CD4-positive, alpha-beta T cell (primary cell): ENCODE measurements around the gene MAU2. TPM values are rescaled to one million over a fixed set of nuclear protein-coding genes. Genes with fewer than 3 reads are reported as not detected.
"Not testable (repeated sequence)": the region's sequence is repeated elsewhere in the genome, so short reads cannot be mapped to it uniquely, and the experiment has no call there.

ENCODE experiments used
- ATAC-seq: fragments of 200-7000 bp; cut with Tn5 transposase; one replicate; pipeline ENCODE4 v1.10.0; 2022; ENCODE audit warnings: mild to moderate bottlenecking; ENCODE audit not compliant: poor library complexity
- CTCF ChIA-PET: fragments of 350-600 bp; sonication (Branson Sonifier 250); formaldehyde crosslinking; loops from one replicate; lab custom pipeline; 2021; ENCODE audit warnings: antibody characterized with exemption, inconsistent platforms; lab: Charles Lee
- POLR2A ChIA-PET: fragments of 350-600 bp; sonication (Branson Sonifier 250); formaldehyde crosslinking; loops from one replicate; lab custom pipeline; 2021; ENCODE audit warnings: antibody characterized with exemption, inconsistent platforms; lab: Charles Lee
- DNase-seq, 14 experiments: peaks; one replicate each; pipeline ENCODE4 v3.0.0-alpha.2; 2013 to 2020; ENCODE audit warnings: mixed read lengths in 2 of 14
- H3K27ac ChIP-seq, 2 donors: one replicate each; pipeline versions ENCODE4 v1.5.1 to v1.7.0; 2013; ENCODE audit warnings: low read length in 2 of 2, low read depth in 1 of 2, mild to moderate bottlenecking in 1 of 2
- H3K27me3 ChIP-seq, 2 experiments: 1 replicate in 1 of 2; 2 replicates in 1 of 2; pipeline versions ENCODE4 v1.6.1 to v1.7.0; 2013; ENCODE audit warnings: low read length in 2 of 2, control low read depth in 1 of 2, mild to moderate bottlenecking in 1 of 2, moderate library complexity in 1 of 2; ENCODE audit not compliant: insufficient read depth in 2 of 2, control insufficient read depth in 1 of 2
- H3K36me3 ChIP-seq: one replicate; pipeline ENCODE4 v1.6.1; 2013; ENCODE audit warnings: low read length, control low read depth; ENCODE audit not compliant: insufficient read depth
- H3K4me1 ChIP-seq: one replicate; pipeline ENCODE4 v1.6.1; 2013; ENCODE audit warnings: low read length, control low read depth; ENCODE audit not compliant: insufficient read depth
- H3K4me3 ChIP-seq: one replicate; pipeline ENCODE4 v1.5.1; 2013; ENCODE audit warnings: mild to moderate bottlenecking, low read length, moderate library complexity
- H3K9me3 ChIP-seq, 2 experiments: 1 replicate in 1 of 2; 2 replicates in 1 of 2; pipeline versions ENCODE4 v1.6.1 to v1.7.0; 2013; ENCODE audit warnings: low read length in 2 of 2, mild to moderate bottlenecking in 2 of 2, control low read depth in 1 of 2, moderate library complexity in 1 of 2; ENCODE audit not compliant: control insufficient read depth in 1 of 2, insufficient read depth in 1 of 2
- H3K27ac Mint-ChIP-seq: one replicate; pipeline ENCODE4 v1.8.0; 2020; ENCODE audit warnings: mixed read lengths
- H3K27me3 Mint-ChIP-seq: one replicate; pipeline ENCODE4 v1.8.0; 2021; ENCODE audit warnings: mixed read lengths
- H3K36me3 Mint-ChIP-seq: one replicate; pipeline ENCODE4 v1.8.0; 2021; ENCODE audit warnings: low read depth, mixed read lengths
- H3K4me1 Mint-ChIP-seq: one replicate; pipeline ENCODE4 v1.8.0; 2021; ENCODE audit warnings: low read depth, mixed read lengths
- H3K4me3 Mint-ChIP-seq: one replicate; pipeline ENCODE4 v1.8.0; 2020; ENCODE audit warnings: mild to moderate bottlenecking, mixed read lengths
- H3K9me3 Mint-ChIP-seq: one replicate; pipeline ENCODE4 v1.8.0; 2020; ENCODE audit warnings: mixed read lengths
- CTCF ChIP-seq: fragments of 200-600 bp; IDR thresholded peaks from one replicate; pipeline ENCODE4 v1.8.0; 2022; ENCODE audit warnings: antibody characterized with exemption, mild to moderate bottlenecking
- intact Hi-C, 2 experiments: fragments of 100-400 bp; cut with DNase I in 1 of 2; cut with micrococcal nuclease in 1 of 2; formaldehyde crosslinking; loops; one replicate each; pipeline versions ENCODE4 v1.15.1 to v1.9.0; 2023 to 2025; cut with DNase I, micrococcal nuclease
- total RNA-seq, 174 experiments: library from RNA in 2 of 174; stranded (reverse) in 2 of 174; gene quantifications; one replicate each; pipeline ENCODE4 v1.2.3 and lab custom pipeline; 2021 to 2026

The MAU2 gene
- total RNA-seq, 2 experiments from 2014 or later, result 132 to 133 TPM

DNA sequence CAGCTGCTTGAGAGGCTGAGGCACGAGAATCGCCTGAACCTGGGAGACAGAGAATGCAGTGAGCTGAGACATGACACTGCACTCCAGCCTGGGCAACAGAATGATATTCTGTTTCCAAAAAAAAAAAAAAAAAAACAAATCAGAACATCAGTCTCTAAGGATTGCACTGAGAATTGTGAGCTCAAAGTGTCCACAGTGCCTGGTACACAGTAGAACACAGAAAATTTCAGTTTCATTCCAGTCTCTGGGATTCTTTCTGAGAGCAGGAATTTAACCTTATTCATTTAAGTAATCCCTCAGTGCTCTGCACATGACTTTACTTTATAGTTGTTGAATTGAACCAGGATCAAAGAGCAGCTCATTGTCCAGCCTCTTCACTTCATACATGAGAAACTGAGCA is 58.9 kb downstream of the MAU2 start:
- Mint-ChIP-seq H3K4me3 (no peak overlapping the region), H3K36me3 (no peaks in the 10 kb centered on the region), H3K4me1 (no peaks in the 10 kb centered on the region), H3K9me3 (no peaks in the 10 kb centered on the region), H3K27ac (no peak overlapping the region), H3K27me3 (no peaks in the 10 kb centered on the region)
- H3K4me3 ChIP-seq, result no peak overlapping the region
- TF ChIP-seq CTCF, result no peak
- H3K27ac ChIP-seq, result no peak overlapping the region
- ChIA-PET CTCF (interaction anchor here (0.6 to 1.3 kb wide), 2 partner anchors 26 to 88 kb away, joined by 3 read pairs; partner anchors contain the start of gene GATAD2A), POLR2A (interaction anchor here (1.0 kb wide), 1 partner anchor 15 kb away, joined by 3 read pairs; no protein-coding TSS in a partner anchor)
- H3K4me1 ChIP-seq, result peaks cover 4% of the 10 kb centered on the region
- ATAC-seq, result no peak
- H3K36me3 ChIP-seq, result no peaks in the 10 kb centered on the region
- no peaks in the 10 kb centered on the region for H3K27me3 ChIP-seq
- no peak for DNase-seq
- intact Hi-C loops, result no loop called here
- no peaks in the 10 kb centered on the region for H3K9me3 ChIP-seq

- CTCF ChIA-PET, result interaction anchor here (1.3 kb wide), 1 partner anchor 25 kb away, joined by 3 read pairs; the partner anchor contains the start of gene GATAD2A
- H3K27me3 Mint-ChIP-seq, H3K9me3 Mint-ChIP-seq, H3K27ac ChIP-seq, H3K4me3 ChIP-seq, H3K4me1 ChIP-seq, H3K4me1 Mint-ChIP-seq, H3K36me3 Mint-ChIP-seq, DNase-seq, POLR2A ChIA-PET, H3K27me3 ChIP-seq, H3K4me3 Mint-ChIP-seq, intact Hi-C loops, H3K36me3 ChIP-seq, ATAC-seq, H3K9me3 ChIP-seq, H3K27ac Mint-ChIP-seq: not testable (repeated sequence)
Observed at GRCh38 chr19:19380316-19380715, 59.7 kb downstream of the MAU2 start.

DNA sequence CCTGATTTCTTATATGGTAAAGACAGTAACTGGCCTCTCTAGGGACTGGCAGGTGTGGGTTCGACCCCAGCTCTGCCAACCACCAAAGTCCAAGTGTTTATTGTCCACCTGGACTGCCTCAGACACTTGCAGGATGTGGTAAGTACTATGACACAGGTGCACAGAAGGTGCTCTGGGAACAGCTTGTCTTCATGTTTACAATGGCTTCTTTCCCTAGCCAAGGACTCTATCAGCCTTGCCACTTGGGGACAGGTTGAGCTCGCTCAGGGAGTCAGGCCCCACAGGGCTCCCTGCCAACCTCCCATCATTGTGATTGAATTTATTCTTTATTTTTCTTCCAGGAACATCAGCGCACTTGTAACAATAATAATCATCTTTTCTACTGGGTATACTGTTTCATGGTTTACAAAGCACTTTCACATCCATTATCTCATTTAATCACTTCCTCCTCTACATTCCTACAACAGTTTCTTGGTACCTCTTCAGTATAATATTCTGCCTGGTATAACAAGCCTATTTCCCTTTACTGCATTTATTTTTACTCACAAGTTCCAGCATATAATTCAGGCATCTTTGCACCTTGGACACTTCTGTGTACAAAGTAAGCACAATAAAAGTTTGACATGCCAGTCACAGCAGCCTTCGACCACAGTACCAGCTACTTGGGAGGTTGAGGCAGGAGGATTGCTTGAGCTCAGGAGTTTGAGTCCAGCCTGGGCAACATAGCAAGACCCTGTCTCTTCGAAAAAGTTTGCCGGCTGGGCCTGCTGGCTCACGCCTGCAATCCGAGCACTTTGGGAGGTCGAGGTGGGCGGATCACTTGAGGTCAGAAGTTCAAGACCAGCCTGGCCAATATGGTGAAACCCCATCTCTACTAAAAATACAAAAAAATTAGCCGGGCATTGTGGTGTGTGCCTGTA is 60.6 kb downstream of the MAU2 start:
- POLR2A ChIA-PET, result no interaction called here
- CTCF ChIA-PET, result no interaction called here
- Mint-ChIP-seq H3K4me3 (no peak overlapping the region), H3K4me1 (peaks cover 5% of the 10 kb centered on the region), H3K36me3 (peaks cover 5% of the 10 kb centered on the region), H3K9me3 (no peaks in the 10 kb centered on the region), H3K27ac (no peak overlapping the region), H3K27me3 (no peaks in the 10 kb centered on the region)
- Histone ChIP-seq H3K27me3 (no peaks in the 10 kb centered on the region), H3K4me3 (no peak overlapping the region), H3K27ac (no peak overlapping the region), H3K4me1 (peaks cover 12% of the 10 kb centered on the region), H3K36me3 (no peaks in the 10 kb centered on the region), H3K9me3 (no peaks in the 10 kb centered on the region)
- DNase-seq (no peak), ATAC-seq (no peak)
- intact Hi-C loops, result no loop called here
- TF ChIP-seq CTCF, result no peak
